Panc1 (cell line): ENCODE measurements around the gene UGT1A1. TPM values are rescaled to one million over a fixed set of nuclear protein-coding genes. Genes with fewer than 3 reads are reported as not detected.

Source experiments
- ATAC-seq: fragments of 200-7000 bp; cut with Tn5 transposase; 2 replicates; pipeline ENCODE4 v1.9.1; 2020; ENCODE audit warnings: mild to moderate bottlenecking, moderate library complexity
- BruUV-seq: library from RNA; stranded (reverse); fragments of 400-500 nt; replicated peaks from 2 replicates; lab custom pipeline; 2021; lab: Mats Ljungman, UMichigan
- CTCF ChIA-PET: fragments of 300-600 bp; sonication (Branson Sonifier 250); formaldehyde crosslinking; loops from one replicate; lab custom pipeline; 2022; ENCODE audit warnings: antibody characterized with exemption; lab: Charles Lee
- POLR2A ChIA-PET: fragments of 300-600 bp; sonication (Branson Sonifier 250); formaldehyde crosslinking; loops from one replicate; lab custom pipeline; 2022; ENCODE audit warnings: antibody characterized with exemption; lab: Charles Lee
- DNase-seq: peaks from one replicate; pipeline ENCODE4 v3.0.0-alpha.2; 2010; ENCODE audit warnings: low read depth, low spot score
- H3K27ac ChIP-seq: 2 replicates; pipeline ENCODE4 v1.5.1; 2011; ENCODE audit warnings: mild to moderate bottlenecking, low read length, inconsistent platforms
- H3K27me3 ChIP-seq: fragments of 200-500 bp; sonication (Bioruptor generic); 2 replicates; pipeline ENCODE4 v1.6.0; 2014; ENCODE audit warnings: low read length, inconsistent platforms; ENCODE audit not compliant: control insufficient read depth, insufficient read depth
- H3K36me3 ChIP-seq: fragments of 200-500 bp; sonication (Bioruptor generic); 2 replicates; pipeline ENCODE4 v1.5.1; 2014; ENCODE audit warnings: inconsistent platforms, mild to moderate bottlenecking, low read length, moderate library complexity; ENCODE audit not compliant: control insufficient read depth, insufficient read depth
- H3K4me1 ChIP-seq: 2 replicates; pipeline ENCODE4 v1.5.1; 2011; ENCODE audit warnings: inconsistent platforms, mild to moderate bottlenecking, low read length, moderate library complexity; ENCODE audit not compliant: control insufficient read depth, insufficient read depth
- H3K4me3 ChIP-seq, 2 experiments: 2 replicates each; pipeline ENCODE4 v1.5.1; 2011 to 2012; ENCODE audit warnings: low read depth in 2 of 2, low read length in 2 of 2, mild to moderate bottlenecking in 2 of 2, inconsistent platforms in 1 of 2, moderate library complexity in 1 of 2
- H3K9me3 ChIP-seq: fragments of 200-500 bp; sonication (Bioruptor generic); 2 replicates; pipeline ENCODE4 v1.5.1; 2014; ENCODE audit warnings: low read depth, mild to moderate bottlenecking, inconsistent platforms, low read length, moderate library complexity; ENCODE audit not compliant: control insufficient read depth, insufficient read depth
- CTCF ChIP-seq: fragments of 450-650 bp; IDR thresholded peaks from 2 replicates; pipeline ENCODE4 v1.5.1; 2017; ENCODE audit warnings: mild to moderate bottlenecking
- POLR2AphosphoS5 ChIP-seq: IDR thresholded peaks from 2 replicates; pipeline ENCODE4 v1.6.1; 2012; ENCODE audit warnings: mild to moderate bottlenecking, low read depth, low read length, moderate library complexity
- REST ChIP-seq, 2 experiments: IDR thresholded peaks; 2 replicates each; pipeline ENCODE4 v1.6.1; 2011 to 2012; ENCODE audit warnings: low read depth in 2 of 2, control low read depth in 1 of 2, low read length in 1 of 2, mild to moderate bottlenecking in 1 of 2, moderate library complexity in 1 of 2; ENCODE audit not compliant: insufficient read depth in 1 of 2
- SIN3A ChIP-seq: IDR thresholded peaks from 2 replicates; pipeline ENCODE4 v1.6.1; 2012; ENCODE audit warnings: low read depth, mild to moderate bottlenecking, low read length, moderate library complexity, borderline replicate concordance; ENCODE audit not compliant: insufficient read depth
- TCF7L2 ChIP-seq: IDR thresholded peaks from 2 replicates; pipeline ENCODE4 v1.6.1; 2011; ENCODE audit warnings: mild to moderate bottlenecking, low read depth, low read length, inconsistent platforms
- in situ Hi-C: cut with HindIII; loops from 2 replicates; pipeline ENCODE4 v1.10.0; 2016; ENCODE audit warnings: low sequenced_read_pairs, low pct_unique_long_range_greater_than_20kb
- intact Hi-C: fragments of 100-400 bp; cut with micrococcal nuclease; formaldehyde crosslinking; loops from one replicate; pipeline ENCODE4 v1.10.0; 2022; ENCODE audit not compliant: unreplicated experiment
- total RNA-seq: library from RNA; stranded (reverse); gene quantifications from one replicate; pipeline ENCODE4 v1.2.1, GENCODE V29; 2021; ENCODE audit not compliant: unreplicated experiment

Gene UGT1A1
- total RNA-seq, 1 experiment from 2014 or later = not detected

GRCh38 chr2:233791151-233791882, 31.2 kb downstream of the UGT1A1 start:
- Histone ChIP-seq H3K4me1 (no peaks in the 10 kb centered on the region), H3K36me3 (no peaks in the 10 kb centered on the region), H3K27me3 (no peaks in the 10 kb centered on the region), H3K27ac (no peak overlapping the region), H3K4me3 (no peak overlapping the region), H3K9me3 (no peaks in the 10 kb centered on the region)
- ChIA-PET POLR2A (no interaction called here), CTCF (no interaction called here)
- no peak for DNase-seq
- no peak for ATAC-seq
- BruUV-seq = no TSS peak
- no peak for TF ChIP-seq TCF7L2
- no peak for TF ChIP-seq REST (IDR thresholded peaks at IDR 0.05; ENCODE audit: insufficient read depth in 1 of 2, low read depth in 2 of 2, low read length in 1 of 2)
- TF ChIP-seq SIN3A = no peak
- no peak for TF ChIP-seq POLR2AphosphoS5
- no peak for TF ChIP-seq CTCF
- in situ Hi-C loops (no loop called here), intact Hi-C loops (no loop called here)

GRCh38 chr2:233791883-233792329, 31.8 kb downstream of the UGT1A1 start:
- Histone ChIP-seq H3K4me1 (no peaks in the 10 kb centered on the region), H3K9me3 (no peaks in the 10 kb centered on the region), H3K27ac (no peak overlapping the region), H3K27me3 (no peaks in the 10 kb centered on the region), H3K36me3 (no peaks in the 10 kb centered on the region), H3K4me3 (no peak overlapping the region)
- no peak for ATAC-seq
- in situ Hi-C loops (no loop called here), intact Hi-C loops (no loop called here)
- BruUV-seq = no TSS peak
- DNase-seq = no peak
- ChIA-PET CTCF (no interaction called here), POLR2A (no interaction called here)
- TF ChIP-seq CTCF (no peak), REST (IDR thresholded peaks at IDR 0.05; ENCODE audit: insufficient read depth in 1 of 2, low read depth in 2 of 2, low read length in 1 of 2) (no peak), TCF7L2 (no peak), POLR2AphosphoS5 (no peak), SIN3A (no peak)
